Heart right ventricle (tissue), 16 donors: ENCODE results near the gene PRDM15. TPM values are rescaled to one million over a fixed set of nuclear protein-coding genes. Genes with fewer than 3 reads are reported as not detected.

Experiments used
- ATAC-seq, 8 donors: fragments of 200-7000 bp; cut with Tn5 transposase; one replicate each; pipeline ENCODE4 v1.9.1; 2020; ENCODE audit warnings: mild to moderate bottlenecking in 8 of 8, moderate library complexity in 8 of 8, moderate number of reproducible peaks in 1 of 8
- DNase-seq, 2 donors: peaks; one replicate each; pipeline ENCODE4 v3.0.0-alpha.2; 2020
- H3K27ac ChIP-seq, 10 donors: fragments of 200-600 bp; sonication (generic) in 2 of 10; one replicate each; pipeline versions ENCODE4 v1.5.0 to v1.8.0; 2020 to 2022; ENCODE audit warnings: mild to moderate bottlenecking in 3 of 10
- H3K27me3 ChIP-seq, 7 donors: fragments of 200-600 bp; one replicate each; pipeline ENCODE4 v1.8.0; 2021 to 2022; ENCODE audit warnings: mild to moderate bottlenecking in 2 of 7
- H3K36me3 ChIP-seq, 9 donors: fragments of 200-600 bp; sonication (generic) in 1 of 9; one replicate each; pipeline versions ENCODE4 v1.5.0 to v1.8.0; 2020 to 2022; ENCODE audit warnings: mild to moderate bottlenecking in 2 of 9
- H3K4me1 ChIP-seq, 9 donors: fragments of 200-600 bp; sonication (generic) in 1 of 9; one replicate each; pipeline versions ENCODE4 v1.5.0 to v1.8.0; 2020 to 2022; ENCODE audit warnings: mild to moderate bottlenecking in 4 of 9
- H3K4me3 ChIP-seq, 10 donors: fragments of 200-600 bp; sonication (generic) in 2 of 10; one replicate each; pipeline versions ENCODE4 v1.5.0 to v1.8.0; 2020 to 2022; ENCODE audit warnings: mild to moderate bottlenecking in 7 of 10, moderate library complexity in 2 of 10
- H3K9me3 ChIP-seq, 11 donors: fragments of 200-600 bp in 10 of 11; sonication (generic) in 2 of 11; one replicate each; pipeline versions ENCODE4 v1.5.0 to v1.8.0; 2013 to 2022; ENCODE audit warnings: mild to moderate bottlenecking in 2 of 11, control low read depth in 1 of 11, moderate library complexity in 1 of 11
- WGBS, 2 donors: extraction: QIAGEN DNeasy Blood & Tissue Kit; methylation state at CpG; one replicate each; pipeline ENCODE4 v1.1.7; 2013; ENCODE audit warnings: inconsistent platforms in 1 of 2; 5-methylcytosine and 5-hydroxymethylcytosine counted together
- intact Hi-C, 10 donors: fragments of 100-400 bp; cut with DNase I; formaldehyde crosslinking; loops; one replicate each; pipeline versions ENCODE4 v1.11.1 to v1.14.2; 2022
- polyA plus RNA-seq, 2 donors: library from polyadenylated mRNA; stranded (reverse); fragments of 200-250 nt; gene quantifications; one replicate each; pipeline ENCODE4 v1.2.3, GENCODE V29; 2013
- total RNA-seq, 10 donors: library from RNA; stranded (reverse); fragmentation: NEBNext Ultra II Directional in 3 of 10; extraction: Animal tissue kit (Norgen Biotek cat#: 25700) in 3 of 10; gene quantifications; one replicate each; pipeline versions ENCODE4 v1.2.1 to v1.2.4, GENCODE V29; 2021 to 2023
- TF ChIP-seq, protein P1 (sequence below), 9 donors: fragments of 200-600 bp; sonication (generic) in 2 of 9; IDR thresholded peaks; one replicate each; pipeline versions ENCODE4 v1.5.0 to v1.8.0; 2021 to 2022; ENCODE audit warnings: antibody characterized with exemption in 9 of 9, mild to moderate bottlenecking in 5 of 9, moderate library complexity in 1 of 9
- donor health status: Arrhythmogenic right ventricular cardiomyopathy.
- donor health status: ischemic (EF 13 %, LVEDD 7.1; RV severe dilation, severe dysfunction).
- donor health status: healthy with polysubstance abuse.
- donor health status: DM: no; HTN: yes; CAD: no.
- donor health status: DM: no; HTN: no; CAD: no.
- donor health status: ischemic (EF 25% LVEDD 6.9; RV normal size, moderate dysfunction).
- donor health status: ischemic (EF 25% LVEDD 5.7; RV mildly dilated, moderate dysfunction).
- donor health status: healthy.
- donor health status: DM: yes; HTN: yes; CAD: no.
- donor health status: Ischemic cardiomyopathy.
- donor health status: ischemic (EF 35%, LVEDD 5.7; RV mildly dilated, moderate dysfunction).
- donor health status: nonischemic (EF 11% LVEDD 7.7; RV severe dilation, severe dysfunction).
- donor health status: DM: yes; HTN: yes; CAD: no.
- donor health status: PGD.
- donor health status: ischemic (EF 29% LVEDD 5.4; RV normal size, mild dysfunction).
- donor health status: nonischemic (EF 23%, LVEDD 6.1; RV moderate dilation, normal function).

PRDM15 gene
- total and polyA plus RNA-seq, 12 donors: 1.0 to 5.8 (median 3.2) TPM

DNA sequence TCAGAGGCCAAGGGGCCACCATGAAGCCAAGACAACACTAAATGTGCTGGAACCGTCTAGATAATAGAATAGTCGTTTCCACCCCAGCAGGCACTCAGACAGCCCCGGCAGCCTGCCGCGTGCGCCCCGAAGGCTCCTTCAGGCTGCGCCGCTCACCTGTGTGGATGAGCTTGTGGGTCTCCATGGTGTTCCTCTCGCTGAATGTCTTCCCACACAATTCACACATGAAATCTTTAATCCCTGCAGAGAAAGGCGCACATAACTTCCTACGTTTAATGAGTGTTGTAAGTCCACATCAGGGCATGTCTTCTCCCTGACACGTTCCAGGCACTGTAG, 68.6 kb downstream of the PRDM15 start:
- H3K9me3 ChIP-seq: no peaks in the 10 kb centered on the region
- no peak for DNase-seq
- intact Hi-C loops: no loop called here
- no peak overlapping the region for H3K4me3 ChIP-seq
- H3K27me3 ChIP-seq: no peaks in the 10 kb centered on the region
- no peak overlapping the region for H3K27ac ChIP-seq
- ATAC-seq: no peak
- no peaks in the 10 kb centered on the region for H3K4me1 ChIP-seq
- TF ChIP-seq, protein P1, sequence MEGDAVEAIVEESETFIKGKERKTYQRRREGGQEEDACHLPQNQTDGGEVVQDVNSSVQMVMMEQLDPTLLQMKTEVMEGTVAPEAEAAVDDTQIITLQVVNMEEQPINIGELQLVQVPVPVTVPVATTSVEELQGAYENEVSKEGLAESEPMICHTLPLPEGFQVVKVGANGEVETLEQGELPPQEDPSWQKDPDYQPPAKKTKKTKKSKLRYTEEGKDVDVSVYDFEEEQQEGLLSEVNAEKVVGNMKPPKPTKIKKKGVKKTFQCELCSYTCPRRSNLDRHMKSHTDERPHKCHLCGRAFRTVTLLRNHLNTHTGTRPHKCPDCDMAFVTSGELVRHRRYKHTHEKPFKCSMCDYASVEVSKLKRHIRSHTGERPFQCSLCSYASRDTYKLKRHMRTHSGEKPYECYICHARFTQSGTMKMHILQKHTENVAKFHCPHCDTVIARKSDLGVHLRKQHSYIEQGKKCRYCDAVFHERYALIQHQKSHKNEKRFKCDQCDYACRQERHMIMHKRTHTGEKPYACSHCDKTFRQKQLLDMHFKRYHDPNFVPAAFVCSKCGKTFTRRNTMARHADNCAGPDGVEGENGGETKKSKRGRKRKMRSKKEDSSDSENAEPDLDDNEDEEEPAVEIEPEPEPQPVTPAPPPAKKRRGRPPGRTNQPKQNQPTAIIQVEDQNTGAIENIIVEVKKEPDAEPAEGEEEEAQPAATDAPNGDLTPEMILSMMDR (IDR thresholded peaks at IDR 0.05): no peak
- 94 to 98% methylated on average over 13 of the region's 13 CpGs for WGBS, 2 donors
- peaks cover 0 to 65% (median 7%) of the 10 kb centered on the region in 9 donors for H3K36me3 ChIP-seq

GRCh38 chr21:41809891-41810596, 69.1 kb downstream of the PRDM15 start:
- DNase-seq: no peak
- no peak overlapping the region for H3K4me3 ChIP-seq
- 95 to 96% methylated on average over 34 of the region's 34 CpGs for WGBS, 2 donors
- no peaks in the 10 kb centered on the region for H3K4me1 ChIP-seq
- no peak overlapping the region for H3K27ac ChIP-seq
- TF ChIP-seq, protein P1 (IDR thresholded peaks at IDR 0.05): no peak
- intact Hi-C loops: no loop called here
- peaks cover 0 to 60% (median 2%) of the 10 kb centered on the region in 9 donors for H3K36me3 ChIP-seq
- no peak for ATAC-seq
- no peaks in the 10 kb centered on the region for H3K27me3 ChIP-seq
- no peaks in the 10 kb centered on the region for H3K9me3 ChIP-seq

DNA sequence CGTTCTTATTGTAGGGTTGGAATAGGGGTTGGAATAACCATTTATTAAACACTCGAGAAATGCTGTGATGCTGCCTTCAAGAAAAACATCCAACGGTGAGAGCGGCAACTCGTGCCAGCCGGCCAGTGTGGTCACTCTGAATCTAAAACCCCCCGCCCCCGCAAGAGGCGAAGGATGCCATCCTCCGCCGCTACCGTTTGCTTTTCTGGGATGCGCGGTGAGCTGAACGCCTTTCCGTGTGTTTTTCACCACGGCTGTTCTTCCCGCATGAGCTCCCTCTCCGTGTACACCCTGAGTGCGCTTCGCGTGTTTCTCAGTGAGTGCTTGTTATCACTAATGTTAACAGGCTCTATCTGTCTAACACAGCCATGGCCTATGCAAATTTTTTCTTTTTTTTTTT, 70.3 kb downstream of the PRDM15 start:
- intact Hi-C loops: no loop called here
- ATAC-seq (no peak), DNase-seq (no peak)
- Histone ChIP-seq H3K4me3 (no peak overlapping the region), H3K27ac (no peak overlapping the region), H3K27me3 (no peaks in the 10 kb centered on the region), H3K4me1 (no peaks in the 10 kb centered on the region), H3K9me3 (no peaks in the 10 kb centered on the region), H3K36me3 (peaks cover 0 to 57% (median 0%) of the 10 kb centered on the region in 9 donors)
- TF ChIP-seq, protein P1 (IDR thresholded peaks at IDR 0.05): no peak
- WGBS, 2 donors: 97% methylated on average over 22 of the region's 22 CpGs

DNA sequence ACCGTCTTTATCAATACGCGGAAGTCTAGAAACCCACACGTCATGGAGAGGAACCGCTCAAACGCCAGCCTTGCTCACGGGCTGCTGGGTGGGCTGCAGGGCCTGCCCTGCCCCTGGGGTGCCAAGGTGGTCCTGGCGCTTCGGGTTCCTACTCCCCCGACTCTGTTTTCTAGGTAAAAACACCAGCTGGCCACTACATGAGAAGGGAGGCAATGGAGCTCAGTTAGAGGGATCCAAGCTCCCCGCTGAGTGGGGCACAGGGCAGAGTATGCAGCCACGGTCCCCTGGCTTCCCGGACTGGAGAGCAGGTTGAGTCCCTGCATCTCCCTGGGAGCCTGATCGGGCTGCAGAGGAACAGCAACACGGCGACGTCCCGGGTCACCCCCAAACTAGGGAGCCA, 71.0 kb downstream of the PRDM15 start:
- Histone ChIP-seq H3K9me3 (no peaks in the 10 kb centered on the region), H3K4me3 (no peak overlapping the region), H3K27me3 (no peaks in the 10 kb centered on the region), H3K36me3 (peaks cover 0 to 58% (median 0%) of the 10 kb centered on the region in 9 donors), H3K4me1 (peaks cover 0 to 5% (median 0%) of the 10 kb centered on the region in 9 donors), H3K27ac (no peak overlapping the region)
- WGBS, 2 donors: 95 to 96% methylated on average over 18 of the region's 18 CpGs
- no peak for ATAC-seq
- no peak for DNase-seq
- TF ChIP-seq, protein P1 (IDR thresholded peaks at IDR 0.05): no peak
- intact Hi-C loops: no loop called here
